H4 (cell line): Measurements from ENCODE around the gene KRTAP4-8. TPM values are rescaled to one million over a fixed set of nuclear protein-coding genes. Genes with fewer than 3 reads are reported as not detected.
"Not testable (repeated sequence)": the region's sequence is repeated elsewhere in the genome, so short reads cannot be mapped to it uniquely, and the experiment has no call there.

Experiments used
- DNase-seq: peaks from one replicate; pipeline ENCODE4 v3.0.0-alpha.2; 2015; ENCODE audit warnings: low spot score
- total RNA-seq: library from RNA; depleted of rRNA; stranded (reverse); fragments of >200 nt; shearing (Covaris generic); gene quantifications from 2 replicates; pipeline ENCODE4 v1.2.3, GENCODE V29; 2014; rRNA removed

KRTAP4-8 gene
- not detected in 2 replicates for total RNA-seq

- no peak for DNase-seq
These were observed at the start of gene KRTAP4-8 for GRCh38 chr17:41098042-41098441. TSS of gene KRTAP4-8 (minus strand) at chr17:41098142. CDS start at chr17:41098084, 58 bp downstream.

GRCh38 chr17:41145261-41145660, 47.3 kb upstream of the KRTAP4-8 start:
- DNase-seq: no peak

GRCh38 chr17:41144846-41145245, 46.9 kb upstream of the KRTAP4-8 start:
- no peak for DNase-seq

GRCh38 chr17:41141361-41141760, 43.4 kb upstream of the KRTAP4-8 start:
- DNase-seq: no peak

GRCh38 chr17:41140360-41141131, 42.6 kb upstream of the KRTAP4-8 start, which contains the start of gene KRTAP4-6:
TSS of gene KRTAP4-6 (minus strand) at chr17:41140544. CDS start at chr17:41140487, 57 bp downstream.
- DNase-seq: no peak

- not testable (repeated sequence) for DNase-seq
These were observed 41.9 kb upstream of the KRTAP4-8 start for GRCh38 chr17:41139865-41140264.

GRCh38 chr17:41133880-41134735, 36.2 kb upstream of the KRTAP4-8 start:
- DNase-seq: no peak

- DNase-seq: no peak
These were observed 34.0 kb upstream of the KRTAP4-8 start for GRCh38 chr17:41131979-41132378.

- no peak for DNase-seq
These were observed 29.4 kb upstream of the KRTAP4-8 start for GRCh38 chr17:41127371-41127770.

- no peak for DNase-seq
These were observed 28.5 kb upstream of the KRTAP4-8 start for GRCh38 chr17:41126412-41126811.

- DNase-seq: no peak
These were observed 27.1 kb upstream of the KRTAP4-8 start for GRCh38 chr17:41125064-41125463.

- not testable (repeated sequence) for DNase-seq
These were observed 26.0 kb upstream of the KRTAP4-8 start, which contains the start of gene KRTAP4-12 for GRCh38 chr17:41123991-41124371. TSS of gene KRTAP4-12 (minus strand) at chr17:41124182. CDS start at chr17:41124122, 60 bp downstream.

GRCh38 chr17:41123292-41123990, 25.5 kb upstream of the KRTAP4-8 start:
- DNase-seq: not testable (repeated sequence)

- DNase-seq: no peak
These were observed 23.8 kb upstream of the KRTAP4-8 start for GRCh38 chr17:41121742-41122141.

GRCh38 chr17:41119696-41120690, 22.1 kb upstream of the KRTAP4-8 start:
- DNase-seq: not testable (repeated sequence)

- DNase-seq: no peak
These were observed 20.8 kb upstream of the KRTAP4-8 start for GRCh38 chr17:41118721-41119120.

GRCh38 chr17:41117846-41118386, 20.0 kb upstream of the KRTAP4-8 start, which contains the start of gene KRTAP4-11:
TSS of gene KRTAP4-11 (minus strand) at chr17:41118373. CDS start at chr17:41118315, 58 bp downstream.
- not testable (repeated sequence) for DNase-seq

GRCh38 chr17:41116297-41116696, 18.4 kb upstream of the KRTAP4-8 start:
- DNase-seq: no peak

GRCh38 chr17:41111151-41111885, 13.4 kb upstream of the KRTAP4-8 start:
- DNase-seq: no peak
